Fibroblast of skin of abdomen (primary cell): ENCODE data around the gene FBN3.

Source experiments
- DNase-seq: peaks from one replicate; pipeline ENCODE4 v3.0.0-alpha.2; 2013

Gene FBN3

DNA sequence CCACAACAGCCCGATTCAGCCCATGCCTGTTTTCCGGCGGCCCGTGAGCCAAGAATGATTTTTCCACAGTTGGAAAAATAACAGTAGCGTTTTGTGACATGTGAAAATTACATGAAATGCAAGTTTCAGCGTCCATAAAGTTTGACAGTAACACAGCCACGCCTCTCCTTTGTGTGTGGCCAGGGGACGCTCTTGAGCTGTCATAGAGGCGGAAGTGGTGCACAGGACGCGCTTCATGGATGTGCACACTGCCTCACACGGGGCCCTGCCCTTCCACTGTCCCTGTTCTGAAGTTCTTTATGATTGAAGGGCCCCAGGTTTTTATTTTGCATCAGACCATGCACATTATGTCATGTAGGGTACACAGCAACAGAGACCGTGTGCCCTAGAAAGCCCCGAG, 131.6 kb downstream of the FBN3 start:
- no peak for DNase-seq
